ENCODE measurements around the gene ZNF335.

Gene ZNF335

GRCh38 chr20:45987108-45987780 lies 15.2 kb upstream of the ZNF335 start:
- TF ChIP-seq CTCF (conservative IDR thresholded peaks at IDR 0.05; ENCODE audit: low read length) (peak; percentile 91), EZH2phosphoT487 (IDR thresholded peaks at IDR 0.05; ENCODE audit: borderline replicate concordance) (no peak)
- H3K9me2 ChIP-seq (replicated peaks; ENCODE audit: low read depth, low read length): no peaks in the 10 kb centered on the region
- no peaks in the 10 kb centered on the region for H3K79me2 ChIP-seq (ENCODE audit: insufficient read depth, low read length)
- H3F3A ChIP-seq (ENCODE audit: low read depth): no peaks in the 10 kb centered on the region
- no peaks in the 10 kb centered on the region for H3K36me3 ChIP-seq (ENCODE audit: insufficient read depth, low read length)
- no peaks in the 10 kb centered on the region for H3K27me3 ChIP-seq (ENCODE audit: insufficient read depth, low read length, poor library complexity, severe bottlenecking)
- no peak overlapping the region for H3K4me3 ChIP-seq (ENCODE audit: low read length, poor library complexity, severe bottlenecking)
- no peak overlapping the region for H2AFZ ChIP-seq (ENCODE audit: low read length)
- no peaks in the 10 kb centered on the region for H3K9me3 ChIP-seq (ENCODE audit: insufficient read depth, low read depth, low read length)
- H3K4me2 ChIP-seq (ENCODE audit: low read depth, low read length, poor library complexity, severe bottlenecking): no peak overlapping the region
- H3K9ac ChIP-seq (ENCODE audit: low read depth, low read length, poor library complexity, severe bottlenecking): no peak overlapping the region
- no peaks in the 10 kb centered on the region for H4K20me1 ChIP-seq (ENCODE audit: insufficient read depth, low read length, poor library complexity, severe bottlenecking)
- H3K4me1 ChIP-seq (ENCODE audit: insufficient read depth, low read length, poor library complexity, severe bottlenecking): no peaks in the 10 kb centered on the region

- Histone ChIP-seq H3K9me2 (replicated peaks; ENCODE audit: low read depth, low read length) (no peaks in the 10 kb centered on the region), H2AFZ (ENCODE audit: low read length) (no peak overlapping the region), H3K4me1 (ENCODE audit: insufficient read depth, low read length, poor library complexity, severe bottlenecking) (no peaks in the 10 kb centered on the region), H3K4me2 (ENCODE audit: low read depth, low read length, poor library complexity, severe bottlenecking) (no peak overlapping the region), H3F3A (ENCODE audit: low read depth) (no peaks in the 10 kb centered on the region), H3K36me3 (ENCODE audit: insufficient read depth, low read length) (no peaks in the 10 kb centered on the region), H3K9ac (ENCODE audit: low read depth, low read length, poor library complexity, severe bottlenecking) (no peak overlapping the region), H3K4me3 (ENCODE audit: low read length, poor library complexity, severe bottlenecking) (no peak overlapping the region), H3K27me3 (ENCODE audit: insufficient read depth, low read length, poor library complexity, severe bottlenecking) (no peaks in the 10 kb centered on the region), H3K9me3 (ENCODE audit: insufficient read depth, low read depth, low read length) (no peaks in the 10 kb centered on the region), H3K79me2 (ENCODE audit: insufficient read depth, low read length) (no peaks in the 10 kb centered on the region), H4K20me1 (ENCODE audit: insufficient read depth, low read length, poor library complexity, severe bottlenecking) (no peaks in the 10 kb centered on the region)
- TF ChIP-seq CTCF (conservative IDR thresholded peaks at IDR 0.05; ENCODE audit: low read length) (no peak), EZH2phosphoT487 (IDR thresholded peaks at IDR 0.05; ENCODE audit: borderline replicate concordance) (no peak)
Observed at GRCh38 chr20:45985573-45985972, 13.6 kb upstream of the ZNF335 start.

DNA sequence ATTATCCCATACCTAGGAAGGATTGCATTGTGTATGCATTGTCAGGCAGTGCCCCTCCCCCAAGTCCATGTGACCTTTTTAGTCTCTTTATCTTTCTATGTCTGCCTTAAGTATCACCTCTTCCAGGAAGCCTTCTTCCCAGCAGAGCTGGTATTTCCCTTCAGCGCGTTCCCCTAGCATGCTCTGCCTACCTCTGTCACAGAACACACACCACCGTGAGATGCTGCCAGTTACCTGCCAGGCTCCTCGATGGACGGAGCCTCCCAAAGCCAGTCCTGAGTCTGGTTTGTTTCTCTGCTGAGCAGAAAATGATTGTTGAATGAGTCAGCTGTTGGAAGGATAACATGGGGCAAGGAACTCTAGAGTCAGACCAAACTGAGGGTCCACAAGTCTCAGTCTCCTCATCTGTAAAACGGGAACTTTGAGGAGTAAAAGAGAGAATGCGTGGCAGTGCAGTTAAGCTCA lies 11.3 kb upstream of the ZNF335 start:
- Histone ChIP-seq H3F3A (ENCODE audit: low read depth) (no peaks in the 10 kb centered on the region), H3K4me1 (ENCODE audit: insufficient read depth, low read length, poor library complexity, severe bottlenecking) (no peaks in the 10 kb centered on the region), H3K4me3 (ENCODE audit: low read length, poor library complexity, severe bottlenecking) (no peak overlapping the region), H3K36me3 (ENCODE audit: insufficient read depth, low read length) (no peaks in the 10 kb centered on the region), H3K9ac (ENCODE audit: low read depth, low read length, poor library complexity, severe bottlenecking) (no peak overlapping the region), H3K4me2 (ENCODE audit: low read depth, low read length, poor library complexity, severe bottlenecking) (no peak overlapping the region), H3K27me3 (ENCODE audit: insufficient read depth, low read length, poor library complexity, severe bottlenecking) (no peaks in the 10 kb centered on the region), H2AFZ (ENCODE audit: low read length) (no peak overlapping the region), H3K79me2 (ENCODE audit: insufficient read depth, low read length) (no peaks in the 10 kb centered on the region), H4K20me1 (ENCODE audit: insufficient read depth, low read length, poor library complexity, severe bottlenecking) (no peaks in the 10 kb centered on the region), H3K9me2 (replicated peaks; ENCODE audit: low read depth, low read length) (no peaks in the 10 kb centered on the region), H3K9me3 (ENCODE audit: insufficient read depth, low read depth, low read length) (no peaks in the 10 kb centered on the region)
- no peak for TF ChIP-seq EZH2phosphoT487 (IDR thresholded peaks at IDR 0.05; ENCODE audit: borderline replicate concordance)
- TF ChIP-seq CTCF (conservative IDR thresholded peaks at IDR 0.05; ENCODE audit: low read length): no peak

All from Loucy (cell line).